AML-193 (cell line): ENCODE data around the gene SLC13A2.

ENCODE experiments used
- DNase-seq, 2 experiments: peaks; one replicate each; lab custom pipeline; 2025; lab: John Stamatoyannopoulos, UW

The SLC13A2 gene

GRCh38 chr17:28537219-28537610, 63.8 kb downstream of the SLC13A2 start:
- no peak for DNase-seq

DNA sequence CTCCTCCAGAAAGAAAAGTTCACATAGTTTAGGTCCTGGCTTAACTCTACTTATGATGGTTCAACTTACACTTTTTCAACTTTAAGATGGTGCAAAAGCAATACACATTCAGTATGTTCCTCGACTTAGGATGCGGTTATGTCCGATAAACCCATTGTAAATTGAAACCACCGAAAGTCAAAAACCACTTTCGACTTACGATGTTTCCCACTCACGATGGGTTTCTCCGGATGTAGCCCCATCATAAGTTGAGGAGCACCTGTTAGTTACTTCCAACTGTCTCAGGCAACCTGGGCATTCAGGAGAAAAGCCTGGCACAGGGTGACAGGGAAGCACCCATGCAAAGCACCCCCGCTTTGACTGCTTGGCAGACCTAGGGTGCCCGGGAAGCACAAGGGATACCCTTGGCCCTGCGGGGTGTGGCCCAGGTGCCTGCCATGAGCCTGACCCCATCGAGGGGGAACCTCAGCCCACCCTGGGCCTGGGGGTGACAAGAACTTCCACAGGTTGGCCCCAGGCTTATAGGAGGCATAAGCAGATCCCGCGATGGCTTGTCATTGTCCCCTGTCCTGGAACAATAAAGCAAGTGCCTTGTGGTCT, 65.0 kb downstream of the SLC13A2 start:
- no peak for DNase-seq

DNA sequence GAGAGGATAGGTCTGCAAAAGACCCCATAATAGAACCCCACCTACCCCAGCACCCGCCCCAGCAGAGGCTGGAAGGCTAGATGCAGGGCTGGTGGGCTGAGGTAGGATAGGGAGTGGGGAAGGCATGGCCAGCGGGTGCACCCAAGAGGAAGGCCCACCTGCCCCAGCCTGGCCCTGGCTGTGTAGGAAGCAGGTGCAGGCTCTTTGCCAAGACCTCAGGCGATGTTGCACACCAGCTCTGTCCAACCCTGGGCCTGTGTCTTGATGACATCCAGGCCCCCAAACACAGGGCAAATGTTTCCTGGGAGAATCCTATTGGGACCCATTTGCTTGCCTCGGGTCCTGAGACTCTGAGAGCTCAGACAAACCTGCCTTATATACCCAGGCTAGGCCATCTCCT, 66.8 kb downstream of the SLC13A2 start:
- DNase-seq, result no peak

DNA sequence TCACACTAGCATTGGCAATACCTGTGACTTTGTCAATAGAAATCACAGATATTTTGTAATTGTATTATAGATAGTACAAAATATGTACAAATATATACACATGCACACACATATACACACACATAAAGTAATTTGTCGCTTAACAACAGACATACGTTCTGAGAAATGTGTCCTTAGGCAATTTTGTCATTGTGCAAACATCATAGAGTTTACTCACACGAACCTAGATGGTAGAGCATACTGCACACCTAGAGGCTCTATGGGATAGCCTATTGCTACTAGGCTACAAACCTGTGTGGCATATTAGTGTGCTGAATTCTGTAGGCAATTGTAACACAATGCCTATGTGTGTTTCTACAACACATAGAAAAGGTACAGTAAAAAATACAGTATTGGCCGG, 68.0 kb downstream of the SLC13A2 start:
- DNase-seq, result no peak

DNA sequence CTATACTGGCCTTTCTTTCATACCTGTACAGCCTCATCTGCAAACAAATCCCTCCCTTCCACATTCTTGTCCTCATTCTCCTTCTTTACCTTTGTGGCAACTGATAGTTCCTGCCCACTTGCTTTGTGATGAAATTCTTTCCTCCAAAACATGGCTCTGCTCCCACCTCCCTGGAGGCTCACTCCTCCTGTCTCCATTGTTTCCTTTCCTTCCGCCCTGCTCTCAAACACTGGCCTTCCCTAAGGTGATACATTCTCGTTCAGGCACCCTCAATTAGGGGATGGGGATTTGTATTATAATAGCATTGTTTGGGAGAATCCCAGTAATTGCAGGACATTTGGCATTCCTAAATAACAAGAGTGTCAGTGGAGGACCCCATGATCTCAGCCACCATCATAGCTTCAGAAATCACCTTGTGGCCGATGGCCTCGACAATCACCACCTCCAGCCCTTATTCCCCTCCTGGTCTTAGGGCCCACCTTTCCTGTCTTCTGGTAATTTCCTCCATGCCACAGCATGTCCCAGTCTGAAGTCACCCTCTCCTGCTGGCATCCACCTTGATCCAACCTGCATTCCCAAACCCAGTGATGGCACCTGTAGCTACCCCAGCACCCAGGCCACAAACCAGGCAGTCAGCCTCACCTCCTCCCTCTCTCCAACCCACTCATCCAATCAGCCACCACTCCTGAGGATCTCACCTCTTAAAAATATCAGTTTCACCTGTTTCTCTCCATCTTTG, 71.1 kb downstream of the SLC13A2 start:
- DNase-seq, result no peak

DNA sequence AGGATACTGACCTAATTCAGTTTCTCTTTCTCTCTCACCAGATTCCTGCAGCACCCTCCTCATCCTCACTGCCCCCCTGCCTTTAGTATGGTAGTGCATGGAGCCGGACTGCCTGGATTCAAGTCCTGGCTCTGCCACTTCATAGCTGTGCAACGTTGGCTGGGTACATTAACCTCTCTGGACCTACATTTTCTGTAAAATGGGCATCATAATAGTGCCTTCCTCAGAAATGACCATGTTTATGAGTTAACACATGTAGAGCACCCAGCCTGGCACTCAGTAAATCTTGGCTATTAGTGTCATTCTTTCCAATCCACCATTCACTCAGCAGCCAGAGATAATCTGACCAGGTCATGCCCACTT, 71.7 kb downstream of the SLC13A2 start:
- DNase-seq, result no peak

DNA sequence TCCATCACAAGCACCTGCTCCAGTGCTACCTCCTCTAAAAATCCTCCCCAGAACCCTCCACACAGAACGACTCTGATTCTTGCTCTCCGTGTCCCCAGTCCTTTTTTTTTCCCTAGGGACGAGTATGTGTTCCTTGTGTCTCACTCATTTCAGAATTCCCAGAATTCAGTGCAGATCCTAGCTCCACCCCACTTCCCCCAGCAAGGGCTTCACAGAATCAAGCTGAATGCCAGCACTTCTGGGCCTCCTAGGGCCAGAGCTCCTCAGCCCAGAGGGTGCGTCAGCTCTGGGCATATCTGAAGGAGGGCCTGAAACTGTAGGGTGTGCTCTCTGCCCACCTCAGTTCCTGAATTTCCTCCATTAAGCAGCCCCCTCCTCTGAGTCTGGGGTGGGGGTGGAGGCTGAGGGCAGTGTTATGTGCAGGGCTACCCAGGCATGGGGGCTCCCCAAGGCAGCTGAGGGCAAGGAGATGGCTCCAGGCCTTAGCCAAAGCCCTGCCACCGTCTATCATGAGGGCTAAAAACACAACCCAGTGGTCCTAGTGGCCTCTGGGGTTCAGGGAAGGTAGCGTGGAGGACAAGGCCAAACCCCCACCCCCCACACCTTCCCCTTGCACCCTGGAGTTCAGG, 72.5 kb downstream of the SLC13A2 start:
- DNase-seq, result no peak

DNA sequence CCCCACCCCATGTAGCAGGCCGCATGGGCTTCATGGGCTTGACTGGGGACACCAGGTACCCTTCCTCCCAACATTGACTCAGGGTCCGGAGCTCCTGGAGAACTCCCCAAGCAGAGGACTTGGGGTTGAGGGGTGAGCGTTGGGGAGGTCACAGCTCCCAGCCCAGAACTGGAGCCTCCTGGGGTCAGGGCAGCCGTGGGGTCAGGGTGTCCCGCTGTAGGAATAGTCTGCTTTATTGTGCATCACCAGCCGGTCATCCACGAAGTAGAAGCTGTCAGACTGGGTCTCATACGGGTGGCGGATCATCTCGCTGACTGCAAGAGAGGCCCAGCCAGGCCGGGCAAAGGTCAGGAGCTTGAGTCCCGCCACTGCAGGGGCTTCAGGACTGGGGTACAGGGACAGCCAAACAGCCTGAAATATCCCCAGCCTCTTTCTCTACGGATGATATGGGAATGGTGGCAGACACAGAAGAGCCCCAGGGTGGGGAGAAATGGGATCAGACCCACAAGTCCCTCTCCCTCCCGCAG, 73.7 kb downstream of the SLC13A2 start:
- DNase-seq, result no peak
